Measurements from ENCODE around the gene XYLB. TPM values are rescaled to one million over a fixed set of nuclear protein-coding genes. Genes with fewer than 3 reads are reported as not detected.

Gene XYLB
- polyA plus RNA-seq, 1 of the 3 experiments (the other 2 are of a cell fraction), result 2.7 TPM

- Histone ChIP-seq H3K9me3 (peaks cover 9% of the 10 kb centered on the region; the same call in 1 of the 2 replicates), H3K4me2 (no peak overlapping the region), H3F3A (replicated peaks; ENCODE audit: insufficient read depth) (no peaks in the 10 kb centered on the region), H3K27ac (ENCODE audit: low read depth in 2 of 2, low read length in 1 of 2) (no peak overlapping the region), H3K4me3 (ENCODE audit: low read depth in 2 of 2, low read length in 1 of 2) (no peak overlapping the region), H4K20me1 (ENCODE audit: insufficient read depth) (no peaks in the 10 kb centered on the region), H3K9ac (no peak overlapping the region), H3K79me2 (ENCODE audit: insufficient read depth) (no peaks in the 10 kb centered on the region), H3K27me3 (ENCODE audit: insufficient read depth) (no peaks in the 10 kb centered on the region), H2AFZ (ENCODE audit: low read depth) (no peak overlapping the region), H3K4me1 (ENCODE audit: control insufficient read depth in 1 of 2, insufficient read depth in 2 of 2, low read depth in 1 of 2, low read length in 1 of 2) (no peaks in the 10 kb centered on the region), H3K9me2 (no peaks in the 10 kb centered on the region), H3K36me3 (replicated peaks in 1 of 2; ENCODE audit: control insufficient read depth in 1 of 2, insufficient read depth in 2 of 2, low read length in 1 of 2) (peaks cover 5 to 10% of the 10 kb centered on the region in 2 experiments)
- CTCF ChIA-PET, result no interaction called here
- 90% methylated on average over 8 of the region's 8 CpGs for WGBS (ENCODE audit: low lambda C conversion rate)
- POLR2A ChIA-PET, result no interaction called here
- no peak for DNase-seq
- TF ChIP-seq, protein P1, sequence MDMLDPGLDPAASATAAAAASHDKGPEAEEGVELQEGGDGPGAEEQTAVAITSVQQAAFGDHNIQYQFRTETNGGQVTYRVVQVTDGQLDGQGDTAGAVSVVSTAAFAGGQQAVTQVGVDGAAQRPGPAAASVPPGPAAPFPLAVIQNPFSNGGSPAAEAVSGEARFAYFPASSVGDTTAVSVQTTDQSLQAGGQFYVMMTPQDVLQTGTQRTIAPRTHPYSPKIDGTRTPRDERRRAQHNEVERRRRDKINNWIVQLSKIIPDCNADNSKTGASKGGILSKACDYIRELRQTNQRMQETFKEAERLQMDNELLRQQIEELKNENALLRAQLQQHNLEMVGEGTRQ (IDR thresholded peaks at IDR 0.05; ENCODE audit: borderline replicate concordance, low read depth, low read length), result no peak
- TF ChIP-seq TEAD4 (IDR thresholded peaks at IDR 0.05; ENCODE audit: borderline replicate concordance, insufficient read depth) (no peak), YY1 (IDR thresholded peaks at IDR 0.05; ENCODE audit: low read depth) (no peak), TAF1 (IDR thresholded peaks at IDR 0.05; ENCODE audit: borderline replicate concordance, low read depth, low read length) (no peak), ELF1 (IDR thresholded peaks at IDR 0.05) (no peak), MXI1 (IDR thresholded peaks at IDR 0.05; ENCODE audit: low read depth, low read length) (no peak), TCF12 (IDR thresholded peaks at IDR 0.05) (no peak), EZH2phosphoT487 (IDR thresholded peaks at IDR 0.05; ENCODE audit: borderline replicate concordance, low read depth) (no peak)
- TF ChIP-seq, protein P2, sequence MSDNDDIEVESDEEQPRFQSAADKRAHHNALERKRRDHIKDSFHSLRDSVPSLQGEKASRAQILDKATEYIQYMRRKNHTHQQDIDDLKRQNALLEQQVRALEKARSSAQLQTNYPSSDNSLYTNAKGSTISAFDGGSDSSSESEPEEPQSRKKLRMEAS (IDR thresholded peaks at IDR 0.05; ENCODE audit: low read depth), result no peak
Observed at GRCh38 chr3:38383156-38383875, 36.7 kb downstream of the XYLB start.

DNA sequence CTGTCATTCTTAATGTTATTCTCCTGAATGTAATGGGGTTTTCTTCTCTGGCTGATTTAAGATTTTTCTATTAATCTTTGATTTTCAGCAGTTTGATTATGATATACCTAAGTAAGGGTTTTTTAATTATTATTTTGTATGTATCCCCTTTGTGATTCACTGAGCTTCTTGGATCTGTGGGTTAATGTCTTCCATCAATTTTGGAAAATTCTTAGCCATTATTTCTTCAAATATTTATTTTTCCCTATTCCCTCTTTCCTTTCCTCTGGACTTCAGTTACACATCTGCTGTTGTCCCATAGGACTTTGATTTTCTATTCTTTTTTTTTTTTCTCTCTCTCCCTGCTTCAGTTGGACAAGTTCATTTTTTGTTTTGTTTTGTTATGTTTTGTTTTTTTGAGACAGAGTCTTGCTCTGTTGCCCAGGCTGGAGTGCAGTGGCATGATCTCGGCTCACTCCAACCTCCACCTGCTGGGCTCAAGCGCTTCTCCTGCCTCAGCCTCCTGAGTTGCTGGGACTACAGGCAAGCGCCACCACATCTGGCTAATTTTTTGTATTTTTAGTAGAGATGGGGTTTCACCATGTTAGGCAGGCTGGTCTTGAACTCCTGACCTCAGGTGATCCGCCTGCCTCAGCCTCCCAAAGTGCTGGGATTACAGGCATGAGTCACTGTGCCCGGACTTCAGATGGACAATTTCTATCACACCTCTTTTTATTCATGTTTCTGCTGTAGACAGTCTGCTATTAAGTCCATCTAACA is 40.6 kb downstream of the XYLB start:
- Histone ChIP-seq H3K9me3 (peaks cover 9% of the 10 kb centered on the region; the same call in 1 of the 2 replicates), H3K4me2 (no peak overlapping the region), H3K9ac (no peak overlapping the region), H3K79me2 (ENCODE audit: insufficient read depth) (no peaks in the 10 kb centered on the region), H3F3A (replicated peaks; ENCODE audit: insufficient read depth) (no peaks in the 10 kb centered on the region), H3K4me1 (ENCODE audit: control insufficient read depth in 1 of 2, insufficient read depth in 2 of 2, low read depth in 1 of 2, low read length in 1 of 2) (no peaks in the 10 kb centered on the region), H3K4me3 (ENCODE audit: low read depth in 2 of 2, low read length in 1 of 2) (no peak overlapping the region), H3K27ac (ENCODE audit: low read depth in 2 of 2, low read length in 1 of 2) (no peak overlapping the region), H3K36me3 (replicated peaks in 1 of 2; ENCODE audit: control insufficient read depth in 1 of 2, insufficient read depth in 2 of 2, low read length in 1 of 2) (peaks cover 0 to 5% of the 10 kb centered on the region in 2 experiments), H3K9me2 (no peaks in the 10 kb centered on the region), H2AFZ (ENCODE audit: low read depth) (no peak overlapping the region), H4K20me1 (ENCODE audit: insufficient read depth) (no peaks in the 10 kb centered on the region), H3K27me3 (ENCODE audit: insufficient read depth) (no peaks in the 10 kb centered on the region)
- no peak for DNase-seq
- ChIA-PET POLR2A (no interaction called here), CTCF (no interaction called here)
- 96% methylated on average over 5 of the region's 5 CpGs for WGBS (ENCODE audit: low lambda C conversion rate)
- TF ChIP-seq PBX3 (IDR thresholded peaks at IDR 0.05) (no peak), RFX5 (IDR thresholded peaks at IDR 0.05; ENCODE audit: low read length) (no peak), TEAD4 (IDR thresholded peaks at IDR 0.05; ENCODE audit: borderline replicate concordance, insufficient read depth) (no peak), GABPA (IDR thresholded peaks at IDR 0.05; ENCODE audit: low read depth) (no peak), YY1 (IDR thresholded peaks at IDR 0.05; ENCODE audit: low read depth) (no peak), FOXJ3 (CRISPR knock-in tag; IDR thresholded peaks at IDR 0.05) (no peak), MXI1 (IDR thresholded peaks at IDR 0.05; ENCODE audit: low read depth, low read length) (no peak), TAF1 (IDR thresholded peaks at IDR 0.05; ENCODE audit: borderline replicate concordance, low read depth, low read length) (no peak), RXRA (IDR thresholded peaks at IDR 0.05; ENCODE audit: borderline replicate concordance, low read depth) (no peak), SMC3 (IDR thresholded peaks at IDR 0.05; ENCODE audit: low read depth, low read length) (no peak), MEF2A (IDR thresholded peaks at IDR 0.05; ENCODE audit: borderline replicate concordance, low read depth) (no peak), CHD2 (IDR thresholded peaks at IDR 0.05; ENCODE audit: low read length, partially characterized antibody) (no peak)
- TF ChIP-seq, protein P3, sequence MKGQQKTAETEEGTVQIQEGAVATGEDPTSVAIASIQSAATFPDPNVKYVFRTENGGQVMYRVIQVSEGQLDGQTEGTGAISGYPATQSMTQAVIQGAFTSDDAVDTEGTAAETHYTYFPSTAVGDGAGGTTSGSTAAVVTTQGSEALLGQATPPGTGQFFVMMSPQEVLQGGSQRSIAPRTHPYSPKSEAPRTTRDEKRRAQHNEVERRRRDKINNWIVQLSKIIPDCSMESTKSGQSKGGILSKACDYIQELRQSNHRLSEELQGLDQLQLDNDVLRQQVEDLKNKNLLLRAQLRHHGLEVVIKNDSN (IDR thresholded peaks at IDR 0.05; ENCODE audit: borderline replicate concordance, low read depth), result no peak
- TF ChIP-seq, protein P4, sequence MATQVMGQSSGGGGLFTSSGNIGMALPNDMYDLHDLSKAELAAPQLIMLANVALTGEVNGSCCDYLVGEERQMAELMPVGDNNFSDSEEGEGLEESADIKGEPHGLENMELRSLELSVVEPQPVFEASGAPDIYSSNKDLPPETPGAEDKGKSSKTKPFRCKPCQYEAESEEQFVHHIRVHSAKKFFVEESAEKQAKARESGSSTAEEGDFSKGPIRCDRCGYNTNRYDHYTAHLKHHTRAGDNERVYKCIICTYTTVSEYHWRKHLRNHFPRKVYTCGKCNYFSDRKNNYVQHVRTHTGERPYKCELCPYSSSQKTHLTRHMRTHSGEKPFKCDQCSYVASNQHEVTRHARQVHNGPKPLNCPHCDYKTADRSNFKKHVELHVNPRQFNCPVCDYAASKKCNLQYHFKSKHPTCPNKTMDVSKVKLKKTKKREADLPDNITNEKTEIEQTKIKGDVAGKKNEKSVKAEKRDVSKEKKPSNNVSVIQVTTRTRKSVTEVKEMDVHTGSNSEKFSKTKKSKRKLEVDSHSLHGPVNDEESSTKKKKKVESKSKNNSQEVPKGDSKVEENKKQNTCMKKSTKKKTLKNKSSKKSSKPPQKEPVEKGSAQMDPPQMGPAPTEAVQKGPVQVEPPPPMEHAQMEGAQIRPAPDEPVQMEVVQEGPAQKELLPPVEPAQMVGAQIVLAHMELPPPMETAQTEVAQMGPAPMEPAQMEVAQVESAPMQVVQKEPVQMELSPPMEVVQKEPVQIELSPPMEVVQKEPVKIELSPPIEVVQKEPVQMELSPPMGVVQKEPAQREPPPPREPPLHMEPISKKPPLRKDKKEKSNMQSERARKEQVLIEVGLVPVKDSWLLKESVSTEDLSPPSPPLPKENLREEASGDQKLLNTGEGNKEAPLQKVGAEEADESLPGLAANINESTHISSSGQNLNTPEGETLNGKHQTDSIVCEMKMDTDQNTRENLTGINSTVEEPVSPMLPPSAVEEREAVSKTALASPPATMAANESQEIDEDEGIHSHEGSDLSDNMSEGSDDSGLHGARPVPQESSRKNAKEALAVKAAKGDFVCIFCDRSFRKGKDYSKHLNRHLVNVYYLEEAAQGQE (IDR thresholded peaks at IDR 0.05; ENCODE audit: low read depth, low read length), result no peak
